Naive B cell (primary cell): ENCODE results near the gene XKR7. TPM values are rescaled to one million over a fixed set of nuclear protein-coding genes. Genes with fewer than 3 reads are reported as not detected.
A peak's percentile ranks its signal among the peaks of the same experiment; 100 is the strongest.
"Not testable (repeated sequence)": the region's sequence is repeated elsewhere in the genome, so short reads cannot be mapped to it uniquely, and the experiment has no call there.

Experiments used
- ATAC-seq, 2 donors: fragments of 150-1000 bp; cut with Tn5 transposase; 2 replicates each; pipeline ENCODE4 v1.10.0; 2021; ENCODE audit warnings: low read depth in 2 of 2, mild to moderate bottlenecking in 2 of 2, moderate library complexity in 2 of 2
- DNase-seq: peaks from one replicate; pipeline ENCODE4 v3.0.0; 2022
- H3K27ac Mint-ChIP-seq, 6 donors: one replicate each; pipeline ENCODE4 v1.8.0; 2020 to 2022; ENCODE audit warnings: mild to moderate bottlenecking in 6 of 6, mixed read lengths in 6 of 6, moderate library complexity in 5 of 6, inconsistent platforms in 2 of 6
- H3K27me3 Mint-ChIP-seq, 3 donors: one replicate each; pipeline ENCODE4 v1.8.0; 2021 to 2022; ENCODE audit warnings: mixed read lengths in 3 of 3, mild to moderate bottlenecking in 1 of 3
- H3K36me3 Mint-ChIP-seq, 2 donors: one replicate each; pipeline ENCODE4 v1.8.0; 2020 to 2022; ENCODE audit warnings: mixed read lengths in 2 of 2, inconsistent platforms in 1 of 2, mild to moderate bottlenecking in 1 of 2
- H3K4me1 Mint-ChIP-seq, 3 donors: one replicate each; pipeline ENCODE4 v1.8.0; 2020 to 2022; ENCODE audit warnings: mixed read lengths in 3 of 3, inconsistent platforms in 1 of 3, mild to moderate bottlenecking in 1 of 3, moderate library complexity in 1 of 3
- H3K4me3 Mint-ChIP-seq, 8 donors: one replicate each; pipeline ENCODE4 v1.8.0; 2020 to 2022; ENCODE audit warnings: mild to moderate bottlenecking in 8 of 8, mixed read lengths in 8 of 8, moderate library complexity in 8 of 8, inconsistent platforms in 2 of 8
- H3K9me3 Mint-ChIP-seq, 7 donors: one replicate each; pipeline ENCODE4 v1.8.0; 2020 to 2022; ENCODE audit warnings: mixed read lengths in 7 of 7, mild to moderate bottlenecking in 5 of 7, inconsistent platforms in 2 of 7, moderate library complexity in 1 of 7
- polyA plus RNA-seq, 6 donors: library from polyadenylated mRNA; unstranded; fragments of 300-500 nt; fragmentation: Illumina TruSeq; gene quantifications; one replicate each; pipeline ENCODE4 v1.2.3, GENCODE V29; 2021; ENCODE audit warnings: low read depth in 6 of 6

Gene XKR7
- polyA plus RNA-seq, 6 donors from 2014 or later, result 0.03 TPM; not detected in 5

DNA sequence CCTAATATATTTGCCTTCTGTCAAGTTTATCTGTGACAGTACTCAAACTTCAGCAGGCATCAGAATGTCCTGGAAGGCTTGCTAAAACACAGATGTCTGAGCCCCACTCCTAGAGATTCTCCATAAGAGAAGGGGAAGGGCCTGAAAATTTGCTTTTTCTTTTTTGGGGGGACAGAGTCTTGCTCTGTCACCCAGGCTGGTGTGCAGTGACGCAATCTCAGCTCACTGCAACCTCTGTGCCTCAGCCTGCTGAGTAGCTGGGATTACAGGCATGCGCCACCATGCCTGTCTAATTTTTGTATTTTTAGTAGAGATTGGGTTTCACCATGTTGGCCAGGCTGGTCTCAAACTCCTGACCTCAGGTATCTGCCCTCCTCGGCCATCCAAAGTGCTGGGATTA is 65.8 kb downstream of the XKR7 start:
- peaks cover 11 to 28% (median 14%) of the 10 kb centered on the region in 3 donors for H3K4me1 Mint-ChIP-seq
- peaks cover 19 to 36% (median 32%) of the 10 kb centered on the region in 3 donors for H3K27me3 Mint-ChIP-seq
- H3K27ac Mint-ChIP-seq, result peak overlapping the region in 1 of 6 donors; percentile 56
- not testable (repeated sequence) for H3K9me3 Mint-ChIP-seq, H3K36me3 Mint-ChIP-seq, DNase-seq, H3K4me3 Mint-ChIP-seq, ATAC-seq

GRCh38 chr20:32034581-32035425 is 66.9 kb downstream of the XKR7 start:
- Mint-ChIP-seq H3K36me3 (no peaks in the 10 kb centered on the region), H3K4me3 (peak overlapping the region in 1 of 8 donors; percentile 35), H3K4me1 (peaks cover 17 to 36% (median 24%) of the 10 kb centered on the region in 3 donors), H3K9me3 (peaks cover 0 to 4% (median 0%) of the 10 kb centered on the region in 7 donors), H3K27ac (peak overlapping the region in 1 of 6 donors; percentile 76), H3K27me3 (peaks cover 14 to 31% (median 31%) of the 10 kb centered on the region in 3 donors)
- DNase-seq (no peak), ATAC-seq (peak; percentile 22 to 32)

DNA sequence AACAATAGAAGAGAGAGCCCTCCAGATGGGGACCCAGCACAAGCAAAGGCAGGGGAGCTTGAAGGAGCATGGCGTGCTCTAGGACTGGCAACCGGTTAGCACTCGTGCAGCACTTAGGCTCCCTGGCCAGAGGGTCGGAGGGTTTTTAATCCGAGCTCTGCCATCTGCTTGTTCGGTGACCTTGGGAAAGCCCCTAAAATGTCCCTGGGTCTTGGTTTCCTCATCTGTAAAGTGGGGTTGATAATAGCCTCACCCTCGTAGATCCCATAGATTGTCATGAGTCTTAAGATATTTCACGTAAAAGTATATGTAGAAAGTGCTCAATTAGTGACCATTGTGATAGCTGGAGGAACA is 67.5 kb downstream of the XKR7 start:
- H3K27ac Mint-ChIP-seq, result no peak overlapping the region
- H3K27me3 Mint-ChIP-seq, result peaks cover 9 to 31% (median 27%) of the 10 kb centered on the region in 3 donors
- ATAC-seq (no peak), DNase-seq (no peak)
- peaks cover 0 to 4% (median 0%) of the 10 kb centered on the region in 7 donors for H3K9me3 Mint-ChIP-seq
- peaks cover 20 to 42% (median 29%) of the 10 kb centered on the region in 3 donors for H3K4me1 Mint-ChIP-seq
- no peaks in the 10 kb centered on the region for H3K36me3 Mint-ChIP-seq
- no peak overlapping the region for H3K4me3 Mint-ChIP-seq

DNA sequence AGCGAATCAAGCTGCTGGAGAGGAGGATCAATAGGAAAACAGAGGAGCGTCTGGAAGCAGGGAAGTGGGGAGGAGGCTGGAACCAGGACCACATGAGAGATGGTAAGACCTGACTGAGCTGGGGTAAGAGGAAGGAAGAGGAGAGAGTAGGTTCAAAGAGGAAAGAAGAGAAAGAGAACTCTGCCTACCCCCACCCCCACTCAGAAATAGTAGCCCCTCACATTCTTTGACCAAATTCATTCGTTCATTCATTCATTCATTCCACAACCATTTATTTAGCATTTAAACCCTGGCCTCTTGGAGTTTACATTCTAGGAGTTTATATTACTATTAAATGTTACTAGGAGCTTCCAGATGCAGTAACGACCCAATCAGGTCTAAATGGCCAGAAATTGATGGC is 68.3 kb downstream of the XKR7 start:
- ATAC-seq (no peak), DNase-seq (no peak)
- peaks cover 9 to 31% (median 27%) of the 10 kb centered on the region in 3 donors for H3K27me3 Mint-ChIP-seq
- peak overlapping the region in 1 of 8 donors; percentile 37 for H3K4me3 Mint-ChIP-seq
- H3K4me1 Mint-ChIP-seq, result peaks cover 28 to 50% (median 37%) of the 10 kb centered on the region in 3 donors
- peaks cover 0 to 4% (median 0%) of the 10 kb centered on the region in 7 donors for H3K9me3 Mint-ChIP-seq
- H3K36me3 Mint-ChIP-seq, result no peaks in the 10 kb centered on the region
- peak overlapping the region in 1 of 6 donors; percentile 50 for H3K27ac Mint-ChIP-seq

GRCh38 chr20:32036716-32037485 is 69.0 kb downstream of the XKR7 start:
- Mint-ChIP-seq H3K4me1 (peaks cover 32 to 56% (median 42%) of the 10 kb centered on the region in 3 donors), H3K27me3 (peaks cover 9 to 25% (median 22%) of the 10 kb centered on the region in 3 donors), H3K36me3 (no peaks in the 10 kb centered on the region), H3K27ac (peak overlapping the region in 1 of 6 donors; percentile 50), H3K4me3 (peak overlapping the region in 2 of 8 donors; percentile 21 to 37), H3K9me3 (peaks cover 0 to 4% (median 0%) of the 10 kb centered on the region in 7 donors)
- DNase-seq (no peak), ATAC-seq (no peak)

GRCh38 chr20:32037929-32038328 is 70.0 kb downstream of the XKR7 start:
- ATAC-seq (no peak), DNase-seq (no peak)
- H3K4me1 Mint-ChIP-seq, result peaks cover 36 to 67% (median 48%) of the 10 kb centered on the region in 3 donors
- peaks cover 0 to 4% (median 0%) of the 10 kb centered on the region in 7 donors for H3K9me3 Mint-ChIP-seq
- H3K27me3 Mint-ChIP-seq, result peaks cover 9 to 20% (median 17%) of the 10 kb centered on the region in 3 donors
- H3K36me3 Mint-ChIP-seq, result no peaks in the 10 kb centered on the region
- no peak overlapping the region for H3K4me3 Mint-ChIP-seq
- peak overlapping the region in 1 of 6 donors; percentile 39 for H3K27ac Mint-ChIP-seq

- DNase-seq (peak; percentile 93), ATAC-seq (peak; percentile 90 to 94)
- Mint-ChIP-seq H3K4me3 (peak overlapping the region; percentile 57 to 87 (median 79)), H3K9me3 (peaks cover 0 to 4% (median 0%) of the 10 kb centered on the region in 7 donors), H3K27ac (peak overlapping the region; percentile 53 to 96 (median 84)), H3K36me3 (no peaks in the 10 kb centered on the region), H3K4me1 (peaks cover 31 to 63% (median 46%) of the 10 kb centered on the region in 3 donors), H3K27me3 (peaks cover 1 to 4% (median 4%) of the 10 kb centered on the region in 3 donors)
Measured at GRCh38 chr20:32040142-32040953, 72.4 kb downstream of the XKR7 start.

DNA sequence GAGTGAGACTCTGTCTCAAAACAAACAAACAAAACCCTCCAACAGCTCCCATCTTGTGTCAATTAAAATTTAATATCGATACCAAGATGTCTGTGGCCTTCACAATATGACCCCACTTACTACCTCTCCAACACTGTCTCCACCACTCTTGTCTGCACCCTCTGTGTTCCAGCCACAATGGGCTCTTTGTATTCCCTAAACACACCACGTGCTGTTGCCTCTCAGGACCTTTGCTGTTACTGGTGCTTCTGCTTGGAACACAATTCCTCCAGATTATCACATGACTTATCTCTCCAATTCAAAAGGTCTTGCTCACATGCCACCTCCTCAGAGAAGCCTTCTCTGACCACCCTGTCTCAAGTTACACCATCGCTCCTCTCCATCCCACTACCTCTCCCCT is 78.0 kb downstream of the XKR7 start:
- DNase-seq (no peak), ATAC-seq (no peak)
- Mint-ChIP-seq H3K4me3 (no peak overlapping the region), H3K27me3 (no peaks in the 10 kb centered on the region), H3K9me3 (peaks cover 0 to 2% (median 0%) of the 10 kb centered on the region in 7 donors), H3K27ac (peak overlapping the region in 1 of 6 donors; percentile 76), H3K36me3 (no peaks in the 10 kb centered on the region), H3K4me1 (peaks cover 14 to 29% (median 23%) of the 10 kb centered on the region in 3 donors)

GRCh38 chr20:32050324-32050841 is 82.4 kb downstream of the XKR7 start:
- DNase-seq (no peak), ATAC-seq (no peak)
- peak overlapping the region in 6 of 8 donors; percentile 25 to 91 (median 89) for H3K4me3 Mint-ChIP-seq
- H3K4me1 Mint-ChIP-seq, result peaks cover 21 to 32% (median 26%) of the 10 kb centered on the region in 3 donors
- no peaks in the 10 kb centered on the region for H3K27me3 Mint-ChIP-seq
- H3K27ac Mint-ChIP-seq, result peak overlapping the region in 2 of 6 donors; percentile 19 to 81
- H3K9me3 Mint-ChIP-seq, result peaks cover 0 to 2% (median 0%) of the 10 kb centered on the region in 7 donors
- H3K36me3 Mint-ChIP-seq, result no peaks in the 10 kb centered on the region

DNA sequence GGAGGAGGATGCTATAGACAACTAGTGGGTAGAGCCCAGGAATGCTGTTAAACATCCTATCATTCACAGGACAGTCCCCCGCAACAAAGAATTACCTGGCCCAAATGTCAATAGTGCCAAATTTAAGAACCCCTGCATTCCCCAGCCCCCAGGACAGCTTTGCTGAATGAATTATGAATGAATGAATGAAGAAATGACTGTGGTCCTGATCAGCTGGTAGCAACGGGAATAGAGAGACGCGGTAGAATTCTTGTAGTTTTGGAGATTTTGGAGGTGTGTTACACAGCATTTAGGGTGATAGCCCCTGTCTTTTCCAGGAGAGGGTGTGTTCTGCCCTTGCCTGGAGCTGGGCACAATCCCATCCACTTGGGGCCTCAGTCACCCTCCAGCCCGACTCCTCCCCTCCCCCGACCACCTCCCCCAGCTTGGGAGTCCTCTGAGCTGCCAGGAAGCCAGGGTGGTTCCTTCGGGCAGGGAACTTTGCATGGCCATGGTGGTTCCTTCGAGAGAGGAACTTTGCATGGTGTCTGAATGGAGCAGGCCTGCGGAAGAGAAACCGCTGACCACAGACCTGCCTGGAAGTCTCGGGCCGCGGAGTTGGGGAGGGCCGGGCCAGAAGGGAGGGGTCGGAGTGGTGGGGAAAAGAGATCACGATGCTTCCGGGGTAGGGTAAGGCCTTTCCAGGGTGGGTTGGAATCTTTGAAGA is 83.1 kb downstream of the XKR7 start:
- no peaks in the 10 kb centered on the region for H3K27me3 Mint-ChIP-seq
- H3K36me3 Mint-ChIP-seq, result no peaks in the 10 kb centered on the region
- ATAC-seq (peak; percentile 18 to 20), DNase-seq (peak; percentile 32)
- H3K27ac Mint-ChIP-seq, result peak overlapping the region in 5 of 6 donors; percentile 50 to 98 (median 92)
- peak overlapping the region; percentile 83 to 96 (median 91) for H3K4me3 Mint-ChIP-seq
- H3K9me3 Mint-ChIP-seq, result no peaks in the 10 kb centered on the region
- peaks cover 21 to 33% (median 30%) of the 10 kb centered on the region in 3 donors for H3K4me1 Mint-ChIP-seq

DNA sequence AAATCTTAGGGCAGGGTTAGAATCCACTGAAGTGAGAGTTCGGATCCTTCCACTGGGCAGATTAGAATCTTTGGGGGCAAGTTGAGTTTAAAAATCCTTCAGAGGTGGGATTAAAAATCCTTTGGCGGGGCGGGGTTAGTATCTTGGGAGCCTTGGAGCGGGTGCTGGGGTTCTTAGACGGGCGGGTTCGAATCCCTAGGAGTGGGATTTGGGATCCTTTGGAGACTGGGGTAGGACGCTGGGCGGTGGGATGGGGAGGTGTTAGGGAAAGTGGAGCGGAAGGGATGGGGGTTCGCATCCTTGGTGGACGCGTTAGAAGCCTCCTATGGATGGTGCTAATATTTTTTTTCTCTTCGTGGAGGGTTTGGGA is 83.8 kb downstream of the XKR7 start:
- Mint-ChIP-seq H3K36me3 (no peaks in the 10 kb centered on the region), H3K4me3 (peak overlapping the region; percentile 83 to 96 (median 91)), H3K4me1 (peaks cover 21 to 38% (median 33%) of the 10 kb centered on the region in 3 donors), H3K9me3 (no peaks in the 10 kb centered on the region), H3K27ac (peak overlapping the region; percentile 5 to 98 (median 93)), H3K27me3 (no peaks in the 10 kb centered on the region)
- DNase-seq (no peak), ATAC-seq (no peak)
